GM19023 (cell line): Measurements from ENCODE around the gene CD9.
"Not testable (repeated sequence)": the region's sequence is repeated elsewhere in the genome, so short reads cannot be mapped to it uniquely, and the experiment has no call there.

ENCODE experiments used
- ATAC-seq: cut with Tn5 transposase; IDR thresholded peaks from one replicate; pipeline ENCODE4 v1.9.1; 2021; ENCODE audit warnings: mild to moderate bottlenecking, moderate library complexity; ENCODE audit not compliant: unreplicated experiment

The CD9 gene

GRCh38 chr12:6198556-6198955 is 1.6 kb upstream of the CD9 start:
- ATAC-seq = no peak

GRCh38 chr12:6198985-6199530 is 1.1 kb upstream of the CD9 start:
- ATAC-seq = no peak

GRCh38 chr12:6199531-6200255 is 507 bp upstream of the CD9 start:
- no peak for ATAC-seq

GRCh38 chr12:6201213-6201608 is 1.0 kb downstream of the CD9 start:
- no peak for ATAC-seq

GRCh38 chr12:6201826-6202225 is 1.6 kb downstream of the CD9 start:
- no peak for ATAC-seq

- ATAC-seq = no peak
Observed at GRCh38 chr12:6202304-6202703, 2.1 kb downstream of the CD9 start.

GRCh38 chr12:6202846-6203245 is 2.6 kb downstream of the CD9 start:
- ATAC-seq = no peak

- no peak for ATAC-seq
Observed at GRCh38 chr12:6203601-6204000, 3.4 kb downstream of the CD9 start.

GRCh38 chr12:6204533-6205143 is 4.4 kb downstream of the CD9 start:
- ATAC-seq = no peak

- ATAC-seq = no peak
Observed at GRCh38 chr12:6205144-6205539, 4.9 kb downstream of the CD9 start.

GRCh38 chr12:6205761-6206160 is 5.6 kb downstream of the CD9 start:
- ATAC-seq = no peak

GRCh38 chr12:6206327-6206726 is 6.1 kb downstream of the CD9 start:
- no peak for ATAC-seq

- ATAC-seq = no peak
Observed at GRCh38 chr12:6207259-6207925, 7.2 kb downstream of the CD9 start.

GRCh38 chr12:6208130-6208529 is 7.9 kb downstream of the CD9 start:
- ATAC-seq = no peak

GRCh38 chr12:6209428-6209827 is 9.2 kb downstream of the CD9 start:
- not testable (repeated sequence) for ATAC-seq

GRCh38 chr12:6211421-6211869 is 11.2 kb downstream of the CD9 start:
- ATAC-seq = no peak

- no peak for ATAC-seq
Observed at GRCh38 chr12:6212086-6212485, 11.9 kb downstream of the CD9 start.

GRCh38 chr12:6213969-6214368 is 13.8 kb downstream of the CD9 start:
- ATAC-seq = no peak

GRCh38 chr12:6214633-6215032 is 14.4 kb downstream of the CD9 start:
- no peak for ATAC-seq

GRCh38 chr12:6215120-6215807 is 15.1 kb downstream of the CD9 start:
- ATAC-seq = no peak

GRCh38 chr12:6215932-6216494 is 15.8 kb downstream of the CD9 start:
- no peak for ATAC-seq
